Measurements from ENCODE around the gene RBBP5.

Gene RBBP5

GRCh38 chr1:205084360-205084759 lies 37.4 kb downstream of the RBBP5 start, which contains the start of gene TMEM81:
TSS of gene TMEM81 (minus strand) at chr1:205084460. CDS start at chr1:205084320, 140 bp downstream.
- no CpG with 5 or more reads among the region's 2 CpGs for WGBS, 2 donors (ENCODE audit: extremely low coverage in 2 of 2, insufficient read length in 2 of 2, insufficient replicate concordance in 1 of 2)
- Histone ChIP-seq H4K91ac (ENCODE audit: low read depth, low read length, poor library complexity) (no peak within 1 kb of the TSS), H2BK15ac (ENCODE audit: low read length) (no peak within 1 kb of the TSS), H3K4me3 (ENCODE audit: low read length in 2 of 2) (no peak within 1 kb of the TSS), H2BK5ac (ENCODE audit: low read length) (no peak within 1 kb of the TSS), H2BK120ac (ENCODE audit: low read depth, low read length) (no peak within 1 kb of the TSS), H3K18ac (ENCODE audit: low read length) (no peak within 1 kb of the TSS), H3K4me1 (ENCODE audit: control insufficient read depth in 2 of 2, insufficient read depth in 1 of 2, low read depth in 1 of 2, low read length in 2 of 2) (no peaks in the 10 kb centered on the region), H3K9me3 (replicated peaks in 1 of 2; ENCODE audit: control insufficient read depth in 2 of 2, insufficient read depth in 1 of 2, low read depth in 1 of 2, low read length in 2 of 2) (no peaks in the 10 kb centered on the region), H4K8ac (ENCODE audit: low read depth, low read length) (no peak within 1 kb of the TSS), H3K79me1 (ENCODE audit: low read depth, low read length) (no peaks in the 10 kb centered on the region), H3K27me3 (ENCODE audit: control insufficient read depth in 3 of 3, insufficient read depth in 3 of 3, low read depth in 1 of 3, low read length in 3 of 3) (no peaks in the 10 kb centered on the region), H3K14ac (ENCODE audit: low read length) (no peak within 1 kb of the TSS), H3K36me3 (replicated peaks in 1 of 2; ENCODE audit: control insufficient read depth in 2 of 2, insufficient read depth in 2 of 2, low read length in 2 of 2) (peaks cover 7 to 67% of the 10 kb centered on the region in 2 donors), H3K27ac (replicated peaks; ENCODE audit: low read length) (no peak within 1 kb of the TSS), H2BK12ac (ENCODE audit: low read length) (no peak within 1 kb of the TSS), H3K4me2 (ENCODE audit: insufficient read depth, low read length, poor library complexity, severe bottlenecking) (no peak within 1 kb of the TSS), H2AFZ (ENCODE audit: low read length) (no peak within 1 kb of the TSS), H3K23ac (ENCODE audit: low read depth, low read length, poor library complexity) (no peak within 1 kb of the TSS), H3K9ac (ENCODE audit: low read depth, low read length, poor library complexity) (no peak within 1 kb of the TSS), H3K4ac (ENCODE audit: low read length) (no peak within 1 kb of the TSS), H2AK5ac (ENCODE audit: low read depth, low read length) (no peak within 1 kb of the TSS)
- no peak for DNase-seq (ENCODE audit: low spot score)

- Histone ChIP-seq H4K91ac (ENCODE audit: low read depth, low read length, poor library complexity) (no peak overlapping the region), H3K9me3 (replicated peaks in 1 of 2; ENCODE audit: control insufficient read depth in 2 of 2, insufficient read depth in 1 of 2, low read depth in 1 of 2, low read length in 2 of 2) (no peaks in the 10 kb centered on the region), H3K23ac (ENCODE audit: low read depth, low read length, poor library complexity) (no peak overlapping the region), H3K79me1 (ENCODE audit: low read depth, low read length) (no peaks in the 10 kb centered on the region), H2BK5ac (ENCODE audit: low read length) (no peak overlapping the region), H2AK5ac (ENCODE audit: low read depth, low read length) (no peak overlapping the region), H2BK15ac (ENCODE audit: low read length) (no peak overlapping the region), H3K4me2 (ENCODE audit: insufficient read depth, low read length, poor library complexity, severe bottlenecking) (no peak overlapping the region), H2BK12ac (ENCODE audit: low read length) (no peak overlapping the region), H3K27ac (replicated peaks; ENCODE audit: low read length) (no peak overlapping the region), H3K14ac (ENCODE audit: low read length) (no peak overlapping the region), H2AFZ (ENCODE audit: low read length) (no peak overlapping the region), H3K9ac (ENCODE audit: low read depth, low read length, poor library complexity) (no peak overlapping the region), H3K18ac (ENCODE audit: low read length) (no peak overlapping the region), H3K4ac (ENCODE audit: low read length) (no peak overlapping the region), H4K8ac (ENCODE audit: low read depth, low read length) (no peak overlapping the region), H3K36me3 (replicated peaks in 1 of 2; ENCODE audit: control insufficient read depth in 2 of 2, insufficient read depth in 2 of 2, low read length in 2 of 2) (peaks cover 7 to 47% of the 10 kb centered on the region in 2 donors), H2BK120ac (ENCODE audit: low read depth, low read length) (no peak overlapping the region), H3K4me3 (ENCODE audit: low read length in 2 of 2) (no peak overlapping the region), H3K27me3 (ENCODE audit: control insufficient read depth in 3 of 3, insufficient read depth in 3 of 3, low read depth in 1 of 3, low read length in 3 of 3) (no peaks in the 10 kb centered on the region), H3K4me1 (ENCODE audit: control insufficient read depth in 2 of 2, insufficient read depth in 1 of 2, low read depth in 1 of 2, low read length in 2 of 2) (no peaks in the 10 kb centered on the region)
- DNase-seq (ENCODE audit: low spot score), result no peak
- WGBS, 2 donors (ENCODE audit: extremely low coverage in 2 of 2, insufficient read length in 2 of 2, insufficient replicate concordance in 1 of 2), result no CpG with 5 or more reads among the region's 4 CpGs
Observed at GRCh38 chr1:205082431-205082830, 39.3 kb downstream of the RBBP5 start.

- Histone ChIP-seq H4K91ac (ENCODE audit: low read depth, low read length, poor library complexity) (no peak overlapping the region), H3K79me1 (ENCODE audit: low read depth, low read length) (no peaks in the 10 kb centered on the region), H3K14ac (ENCODE audit: low read length) (no peak overlapping the region), H3K27me3 (ENCODE audit: control insufficient read depth in 3 of 3, insufficient read depth in 3 of 3, low read depth in 1 of 3, low read length in 3 of 3) (peaks cover 0 to 3% (median 0%) of the 10 kb centered on the region in 3 experiments), H2BK15ac (ENCODE audit: low read length) (no peak overlapping the region), H3K36me3 (replicated peaks in 1 of 2; ENCODE audit: control insufficient read depth in 2 of 2, insufficient read depth in 2 of 2, low read length in 2 of 2) (peaks cover 0 to 7% of the 10 kb centered on the region in 2 donors), H3K18ac (ENCODE audit: low read length) (no peak overlapping the region), H3K4me2 (ENCODE audit: insufficient read depth, low read length, poor library complexity, severe bottlenecking) (no peak overlapping the region), H2AK5ac (ENCODE audit: low read depth, low read length) (no peak overlapping the region), H2BK120ac (ENCODE audit: low read depth, low read length) (no peak overlapping the region), H4K8ac (ENCODE audit: low read depth, low read length) (no peak overlapping the region), H3K9ac (ENCODE audit: low read depth, low read length, poor library complexity) (no peak overlapping the region), H3K4me1 (ENCODE audit: control insufficient read depth in 2 of 2, insufficient read depth in 1 of 2, low read depth in 1 of 2, low read length in 2 of 2) (no peaks in the 10 kb centered on the region), H3K4ac (ENCODE audit: low read length) (no peak overlapping the region), H3K4me3 (ENCODE audit: low read length in 2 of 2) (no peak overlapping the region), H3K9me3 (replicated peaks in 1 of 2; ENCODE audit: control insufficient read depth in 2 of 2, insufficient read depth in 1 of 2, low read depth in 1 of 2, low read length in 2 of 2) (no peaks in the 10 kb centered on the region), H3K27ac (replicated peaks; ENCODE audit: low read length) (no peak overlapping the region), H3K23ac (ENCODE audit: low read depth, low read length, poor library complexity) (no peak overlapping the region), H2BK5ac (ENCODE audit: low read length) (no peak overlapping the region), H2BK12ac (ENCODE audit: low read length) (no peak overlapping the region), H2AFZ (ENCODE audit: low read length) (no peak overlapping the region)
- WGBS, 2 donors (ENCODE audit: extremely low coverage in 2 of 2, insufficient read length in 2 of 2, insufficient replicate concordance in 1 of 2), result no CpG with 5 or more reads among the region's 1 CpG
- DNase-seq (ENCODE audit: low spot score), result no peak
Observed at GRCh38 chr1:205077934-205078311, 43.9 kb downstream of the RBBP5 start.

GRCh38 chr1:205077158-205077933 lies 44.4 kb downstream of the RBBP5 start:
- Histone ChIP-seq H3K14ac (ENCODE audit: low read length) (no peak overlapping the region), H2AFZ (ENCODE audit: low read length) (no peak overlapping the region)

More at GRCh38 chr1:205077158-205077933, 44.4 kb downstream of the RBBP5 start:
- DNase-seq (ENCODE audit: low spot score), result no peak
- Histone ChIP-seq H4K91ac (ENCODE audit: low read depth, low read length, poor library complexity) (no peak overlapping the region), H3K79me1 (ENCODE audit: low read depth, low read length) (no peaks in the 10 kb centered on the region), H3K4ac (ENCODE audit: low read length) (no peak overlapping the region), H2BK120ac (ENCODE audit: low read depth, low read length) (no peak overlapping the region), H2BK15ac (ENCODE audit: low read length) (no peak overlapping the region), H3K27me3 (ENCODE audit: control insufficient read depth in 3 of 3, insufficient read depth in 3 of 3, low read depth in 1 of 3, low read length in 3 of 3) (peaks cover 0 to 8% (median 0%) of the 10 kb centered on the region in 3 experiments), H2AK5ac (ENCODE audit: low read depth, low read length) (no peak overlapping the region), H3K4me3 (ENCODE audit: low read length in 2 of 2) (no peak overlapping the region), H3K36me3 (replicated peaks in 1 of 2; ENCODE audit: control insufficient read depth in 2 of 2, insufficient read depth in 2 of 2, low read length in 2 of 2) (peaks cover 0 to under 1% of the 10 kb centered on the region in 2 donors), H3K18ac (ENCODE audit: low read length) (no peak overlapping the region), H4K8ac (ENCODE audit: low read depth, low read length) (no peak overlapping the region), H3K4me1 (ENCODE audit: control insufficient read depth in 2 of 2, insufficient read depth in 1 of 2, low read depth in 1 of 2, low read length in 2 of 2) (no peaks in the 10 kb centered on the region), H2BK12ac (ENCODE audit: low read length) (no peak overlapping the region), H3K23ac (ENCODE audit: low read depth, low read length, poor library complexity) (no peak overlapping the region), H3K9ac (ENCODE audit: low read depth, low read length, poor library complexity) (no peak overlapping the region), H3K27ac (replicated peaks; ENCODE audit: low read length) (no peak overlapping the region), H2BK5ac (ENCODE audit: low read length) (no peak overlapping the region), H3K9me3 (replicated peaks in 1 of 2; ENCODE audit: control insufficient read depth in 2 of 2, insufficient read depth in 1 of 2, low read depth in 1 of 2, low read length in 2 of 2) (no peaks in the 10 kb centered on the region), H3K4me2 (ENCODE audit: insufficient read depth, low read length, poor library complexity, severe bottlenecking) (no peak overlapping the region)
- WGBS, 2 donors (ENCODE audit: extremely low coverage in 2 of 2, insufficient read length in 2 of 2, insufficient replicate concordance in 1 of 2), result no CpG with 5 or more reads among the region's 7 CpGs

All from neuronal stem cell (in vitro differentiated cells).